ENCODE data around the gene SELENOP.

DNA sequence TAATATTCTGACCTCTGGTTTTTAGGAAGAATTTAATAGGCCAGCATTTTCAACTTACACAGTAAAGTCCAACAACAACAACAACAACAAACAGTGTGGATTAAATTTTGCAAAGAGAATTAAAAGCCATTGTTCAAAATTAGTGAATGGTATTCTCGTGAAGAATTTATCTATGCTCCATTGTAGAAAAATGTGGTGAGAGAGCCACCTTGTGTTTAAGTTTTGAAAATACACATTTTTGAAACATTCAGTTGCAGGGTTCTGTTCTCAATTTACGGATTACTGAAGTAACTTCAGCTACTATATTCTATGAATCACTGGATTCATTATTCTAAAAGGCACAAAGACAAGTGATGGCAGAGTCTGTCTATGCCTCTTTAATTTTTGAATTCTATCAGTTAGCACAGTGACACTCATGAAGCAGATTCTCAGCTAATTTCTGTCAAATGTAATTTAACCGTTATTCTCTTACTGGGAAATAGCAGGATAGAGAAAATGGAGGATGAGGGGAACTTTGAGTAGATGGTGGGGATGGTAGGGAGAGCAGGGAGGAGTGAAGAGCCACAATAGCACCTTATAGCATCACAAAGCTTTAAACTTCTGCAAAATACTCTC is 44.1 kb downstream of the SELENOP start:
- TF ChIP-seq CTCF (IDR thresholded peaks at IDR 0.05) (peak in 1 of 2 donors; percentile 32), POLR2A (IDR thresholded peaks at IDR 0.05) (no peak), POLR2AphosphoS5 (IDR thresholded peaks at IDR 0.05) (no peak)

Data from suprapubic skin (tissue), 4 donors.